OCI-LY7 (cell line): ENCODE data around the gene SCG3. TPM values are rescaled to one million over a fixed set of nuclear protein-coding genes. Genes with fewer than 3 reads are reported as not detected.

ENCODE experiments used
- BruUV-seq: library from RNA; stranded (reverse); fragments of 400-500 nt; replicated peaks from 2 replicates; lab custom pipeline; 2021; lab: Mats Ljungman, UMichigan
- CTCF ChIA-PET: fragments of 300-600 bp; sonication (Branson Sonifier 250); formaldehyde crosslinking; loops from one replicate; lab custom pipeline; 2022; ENCODE audit warnings: antibody characterized with exemption; ENCODE audit not compliant: unreplicated experiment; lab: Charles Lee
- POLR2A ChIA-PET: fragments of 300-600 bp; sonication (Branson Sonifier 250); formaldehyde crosslinking; loops from one replicate; lab custom pipeline; 2022; ENCODE audit warnings: antibody characterized with exemption; lab: Charles Lee
- DNase-seq: peaks from one replicate; pipeline ENCODE4 v3.0.0-alpha.2; 2015; ENCODE audit warnings: low spot score
- H2AFZ ChIP-seq: fragments of 200-600 bp; sonication (generic), shearing (Covaris generic); 2 replicates; pipeline ENCODE4 v1.6.1; 2014; ENCODE audit warnings: mild to moderate bottlenecking, antibody characterized with exemption, low read length, moderate library complexity
- H3K27ac ChIP-seq: fragments of 200-600 bp; sonication (generic); 2 replicates; pipeline ENCODE4 v1.5.1; 2014; ENCODE audit warnings: mixed run types, low read depth, mild to moderate bottlenecking, moderate library complexity, low read length, inconsistent platforms; ENCODE audit not compliant: poor library complexity, severe bottlenecking
- H3K36me3 ChIP-seq: fragments of 200-600 bp; sonication (generic); 2 replicates; pipeline ENCODE4 v1.6.1; 2014; ENCODE audit warnings: mild to moderate bottlenecking, antibody characterized with exemption, low read length, moderate library complexity, mixed read lengths; ENCODE audit not compliant: insufficient read depth
- H3K4me1 ChIP-seq: fragments of 200-600 bp; sonication (generic); 2 replicates; pipeline ENCODE4 v1.5.1; 2014; ENCODE audit warnings: mild to moderate bottlenecking, low read length; ENCODE audit not compliant: insufficient read depth, poor library complexity, severe bottlenecking
- H3K4me2 ChIP-seq: fragments of 200-600 bp; sonication (generic); 2 replicates; pipeline ENCODE4 v1.6.1; 2014; ENCODE audit warnings: mild to moderate bottlenecking, low read length
- H3K4me3 ChIP-seq: fragments of 200-600 bp; sonication (generic); 2 replicates; pipeline ENCODE4 v1.5.1; 2014; ENCODE audit warnings: mild to moderate bottlenecking, low read depth, low read length; ENCODE audit not compliant: poor library complexity, severe bottlenecking
- H3K79me2 ChIP-seq: fragments of 200-600 bp; sonication (generic); 2 replicates; pipeline ENCODE4 v1.6.1; 2016; ENCODE audit warnings: low read depth, mild to moderate bottlenecking, low read length, moderate library complexity, mixed read lengths; ENCODE audit not compliant: insufficient read depth
- H3K9me2 ChIP-seq: fragments of 200-600 bp; sonication (generic); 2 replicates; pipeline ENCODE4 v1.6.1; 2016; ENCODE audit warnings: mild to moderate bottlenecking, low read length, mixed read lengths; ENCODE audit not compliant: insufficient read depth
- H3K9me3 ChIP-seq: fragments of 200-600 bp; sonication (generic); 2 replicates; pipeline ENCODE4 v1.6.1; 2014; ENCODE audit warnings: mild to moderate bottlenecking, mixed run types, low read length, mixed read lengths
- H4K20me1 ChIP-seq: fragments of 200-600 bp; sonication (generic); 2 replicates; pipeline ENCODE4 v1.6.1; 2014; ENCODE audit warnings: mild to moderate bottlenecking, antibody characterized with exemption, low read length, moderate library complexity, mixed read lengths; ENCODE audit not compliant: insufficient read depth
- CTCF ChIP-seq: fragments of 200-600 bp; sonication (generic); conservative IDR thresholded peaks from 2 replicates; pipeline ENCODE4 v1.5.1; 2014; ENCODE audit warnings: mild to moderate bottlenecking, antibody characterized with exemption, low read length, moderate library complexity, mixed read lengths
- EZH2phosphoT487 ChIP-seq: fragments of 200-600 bp; sonication (generic); IDR thresholded peaks from 2 replicates; pipeline ENCODE4 v1.6.1; 2018; ENCODE audit warnings: low read depth, borderline replicate concordance, mild to moderate bottlenecking, mixed run types, antibody characterized with exemption, low read length, moderate library complexity, mixed read lengths
- intact Hi-C: fragments of 100-400 bp; cut with micrococcal nuclease; formaldehyde crosslinking; loops from one replicate; pipeline ENCODE4 v1.10.0; 2022; ENCODE audit not compliant: unreplicated experiment
- total RNA-seq, 2 experiments: library from RNA; depleted of rRNA in 1 of 2; stranded (reverse); fragments of >200 nt in 1 of 2; shearing (Covaris generic) in 1 of 2; gene quantifications; 2 replicates each; pipeline ENCODE4 v1.2.3, GENCODE V29; 2014 to 2022

The SCG3 gene
- total RNA-seq, 2 experiments from 2014 or later = not detected

GRCh38 chr15:51706926-51707608 is 25.8 kb downstream of the SCG3 start:
- H3K27ac ChIP-seq = no peak overlapping the region
- H3K4me3 ChIP-seq = no peak overlapping the region
- BruUV-seq = no TSS peak
- CTCF ChIA-PET = no interaction called here
- intact Hi-C loops = no loop called here
- H2AFZ ChIP-seq = no peak overlapping the region
- no peaks in the 10 kb centered on the region for H4K20me1 ChIP-seq
- no peaks in the 10 kb centered on the region for H3K36me3 ChIP-seq
- no peaks in the 10 kb centered on the region for H3K9me3 ChIP-seq
- POLR2A ChIA-PET = no interaction called here
- no peaks in the 10 kb centered on the region for H3K9me2 ChIP-seq
- TF ChIP-seq CTCF = no peak
- TF ChIP-seq EZH2phosphoT487 = no peak
- no peaks in the 10 kb centered on the region for H3K79me2 ChIP-seq
- no peak overlapping the region for H3K4me2 ChIP-seq
- no peak for DNase-seq
- no peaks in the 10 kb centered on the region for H3K4me1 ChIP-seq

- ChIA-PET POLR2A (no interaction called here), CTCF (no interaction called here)
- H3K36me3 ChIP-seq = no peaks in the 10 kb centered on the region
- TF ChIP-seq EZH2phosphoT487 (no peak), CTCF (no peak)
- H3K27ac ChIP-seq = no peak overlapping the region
- no peaks in the 10 kb centered on the region for H3K9me2 ChIP-seq
- H3K4me3 ChIP-seq = no peak overlapping the region
- intact Hi-C loops = no loop called here
- no TSS peak for BruUV-seq
- no peaks in the 10 kb centered on the region for H3K9me3 ChIP-seq
- H3K4me2 ChIP-seq = no peak overlapping the region
- DNase-seq = no peak
- H2AFZ ChIP-seq = no peak overlapping the region
- H4K20me1 ChIP-seq = no peaks in the 10 kb centered on the region
- H3K79me2 ChIP-seq = no peaks in the 10 kb centered on the region
- H3K4me1 ChIP-seq = no peaks in the 10 kb centered on the region
Observed at GRCh38 chr15:51708013-51708412, 26.7 kb downstream of the SCG3 start.

- POLR2A ChIA-PET = interaction anchor here (0.6 kb wide), 1 partner anchor 35 kb away, joined by 3 read pairs; no protein-coding TSS in a partner anchor
- Histone ChIP-seq H3K9me3 (no peaks in the 10 kb centered on the region), H4K20me1 (no peaks in the 10 kb centered on the region), H3K36me3 (no peaks in the 10 kb centered on the region), H3K4me1 (no peaks in the 10 kb centered on the region), H3K4me2 (no peak overlapping the region), H3K79me2 (no peaks in the 10 kb centered on the region), H3K9me2 (no peaks in the 10 kb centered on the region), H3K4me3 (no peak overlapping the region), H2AFZ (no peak overlapping the region), H3K27ac (no peak overlapping the region)
- TF ChIP-seq CTCF (no peak), EZH2phosphoT487 (no peak)
- intact Hi-C loops = no loop called here
- BruUV-seq = no TSS peak
- DNase-seq = no peak
- CTCF ChIA-PET = no interaction called here
Observed at GRCh38 chr15:51709031-51709430, 27.7 kb downstream of the SCG3 start.
